Measurements from ENCODE around the gene SLC6A11. TPM values are rescaled to one million over a fixed set of nuclear protein-coding genes. Genes with fewer than 3 reads are reported as not detected.

The SLC6A11 gene
- total and polyA plus RNA-seq, 2 donors, result 0.05 to 0.18 TPM

- no peak for DNase-seq (ENCODE audit: low read depth in 6 of 9, low spot score in 9 of 9)
- WGBS, result 76% methylated on average over 9 of the region's 9 CpGs
- no peak overlapping the region for H3K27ac ChIP-seq (ENCODE audit: low read depth in 1 of 2, low read length in 1 of 2)
These were observed 112.5 kb downstream of the SLC6A11 start for GRCh38 chr3:10928407-10928960.

GRCh38 chr3:10928961-10929471 lies 113.0 kb downstream of the SLC6A11 start:
- Histone ChIP-seq H3K4me3 (ENCODE audit: low read length in 2 of 2) (no peak overlapping the region), H3K36me3 (ENCODE audit: control insufficient read depth in 2 of 2, insufficient read depth in 2 of 2, low read length in 1 of 2) (no peaks in the 10 kb centered on the region), H3K4me1 (ENCODE audit: control insufficient read depth in 2 of 2, insufficient read depth in 2 of 2, low read length in 2 of 2) (no peaks in the 10 kb centered on the region), H3K27ac (ENCODE audit: low read depth in 1 of 2, low read length in 1 of 2) (no peak overlapping the region), H3K27me3 (ENCODE audit: control insufficient read depth in 2 of 2, insufficient read depth in 1 of 2, low read length in 1 of 2) (no peaks in the 10 kb centered on the region), H3K9me3 (ENCODE audit: control insufficient read depth in 2 of 2, insufficient read depth in 1 of 2, low read length in 1 of 2) (no peaks in the 10 kb centered on the region)
- WGBS, result 96% methylated on average over 17 of the region's 17 CpGs
- DNase-seq (ENCODE audit: low read depth in 6 of 9, low spot score in 9 of 9), result no peak

More at GRCh38 chr3:10928407-10928960, 112.5 kb downstream of the SLC6A11 start:
- Histone ChIP-seq H3K4me3 (ENCODE audit: low read length in 2 of 2) (no peak overlapping the region), H3K36me3 (ENCODE audit: control insufficient read depth in 2 of 2, insufficient read depth in 2 of 2, low read length in 1 of 2) (no peaks in the 10 kb centered on the region), H3K27me3 (ENCODE audit: control insufficient read depth in 2 of 2, insufficient read depth in 1 of 2, low read length in 1 of 2) (no peaks in the 10 kb centered on the region), H3K4me1 (ENCODE audit: control insufficient read depth in 2 of 2, insufficient read depth in 2 of 2, low read length in 2 of 2) (no peaks in the 10 kb centered on the region), H3K9me3 (ENCODE audit: control insufficient read depth in 2 of 2, insufficient read depth in 1 of 2, low read length in 1 of 2) (no peaks in the 10 kb centered on the region)

GRCh38 chr3:10929978-10930665 lies 114.1 kb downstream of the SLC6A11 start:
- H3K4me1 ChIP-seq (ENCODE audit: control insufficient read depth in 2 of 2, insufficient read depth in 2 of 2, low read length in 2 of 2), result no peaks in the 10 kb centered on the region
- no peak overlapping the region for H3K4me3 ChIP-seq (ENCODE audit: low read length in 2 of 2)
- H3K36me3 ChIP-seq (ENCODE audit: control insufficient read depth in 2 of 2, insufficient read depth in 2 of 2, low read length in 1 of 2), result no peaks in the 10 kb centered on the region
- DNase-seq (ENCODE audit: low read depth in 6 of 9, low spot score in 9 of 9), result no peak
- no peaks in the 10 kb centered on the region for H3K9me3 ChIP-seq (ENCODE audit: control insufficient read depth in 2 of 2, insufficient read depth in 1 of 2, low read length in 1 of 2)
- H3K27ac ChIP-seq (ENCODE audit: low read depth in 1 of 2, low read length in 1 of 2), result no peak overlapping the region
- 93% methylated on average over 9 of the region's 9 CpGs for WGBS
- H3K27me3 ChIP-seq (ENCODE audit: control insufficient read depth in 2 of 2, insufficient read depth in 1 of 2, low read length in 1 of 2), result no peaks in the 10 kb centered on the region

GRCh38 chr3:10930666-10931040 lies 114.6 kb downstream of the SLC6A11 start:
- Histone ChIP-seq H3K4me3 (ENCODE audit: low read length in 2 of 2) (no peak overlapping the region), H3K9me3 (ENCODE audit: control insufficient read depth in 2 of 2, insufficient read depth in 1 of 2, low read length in 1 of 2) (no peaks in the 10 kb centered on the region), H3K36me3 (ENCODE audit: control insufficient read depth in 2 of 2, insufficient read depth in 2 of 2, low read length in 1 of 2) (no peaks in the 10 kb centered on the region), H3K4me1 (ENCODE audit: control insufficient read depth in 2 of 2, insufficient read depth in 2 of 2, low read length in 2 of 2) (no peaks in the 10 kb centered on the region), H3K27ac (ENCODE audit: low read depth in 1 of 2, low read length in 1 of 2) (no peak overlapping the region), H3K27me3 (ENCODE audit: control insufficient read depth in 2 of 2, insufficient read depth in 1 of 2, low read length in 1 of 2) (no peaks in the 10 kb centered on the region)
- no peak for DNase-seq (ENCODE audit: low read depth in 6 of 9, low spot score in 9 of 9)
- WGBS, result 88% methylated on average over 8 of the region's 8 CpGs

- no peak overlapping the region for H3K4me3 ChIP-seq (ENCODE audit: low read length in 2 of 2)
- H3K9me3 ChIP-seq (ENCODE audit: control insufficient read depth in 2 of 2, insufficient read depth in 1 of 2, low read length in 1 of 2), result no peaks in the 10 kb centered on the region
- WGBS, result 82% methylated on average over 7 of the region's 7 CpGs
- no peaks in the 10 kb centered on the region for H3K4me1 ChIP-seq (ENCODE audit: control insufficient read depth in 2 of 2, insufficient read depth in 2 of 2, low read length in 2 of 2)
- no peak overlapping the region for H3K27ac ChIP-seq (ENCODE audit: low read depth in 1 of 2, low read length in 1 of 2)
- no peak for DNase-seq (ENCODE audit: low read depth in 6 of 9, low spot score in 9 of 9)
- H3K27me3 ChIP-seq (ENCODE audit: control insufficient read depth in 2 of 2, insufficient read depth in 1 of 2, low read length in 1 of 2), result no peaks in the 10 kb centered on the region
- H3K36me3 ChIP-seq (ENCODE audit: control insufficient read depth in 2 of 2, insufficient read depth in 2 of 2, low read length in 1 of 2), result no peaks in the 10 kb centered on the region
These were observed 116.6 kb downstream of the SLC6A11 start for GRCh38 chr3:10932596-10932995.

GRCh38 chr3:10933021-10933420 lies 117.0 kb downstream of the SLC6A11 start:
- Histone ChIP-seq H3K9me3 (ENCODE audit: control insufficient read depth in 2 of 2, insufficient read depth in 1 of 2, low read length in 1 of 2) (no peaks in the 10 kb centered on the region), H3K27ac (ENCODE audit: low read depth in 1 of 2, low read length in 1 of 2) (no peak overlapping the region)

GRCh38 chr3:10933470-10933804 lies 117.4 kb downstream of the SLC6A11 start:
- Histone ChIP-seq H3K4me3 (ENCODE audit: low read length in 2 of 2) (no peak overlapping the region), H3K4me1 (ENCODE audit: control insufficient read depth in 2 of 2, insufficient read depth in 2 of 2, low read length in 2 of 2) (no peaks in the 10 kb centered on the region), H3K27ac (ENCODE audit: low read depth in 1 of 2, low read length in 1 of 2) (no peak overlapping the region), H3K36me3 (ENCODE audit: control insufficient read depth in 2 of 2, insufficient read depth in 2 of 2, low read length in 1 of 2) (no peaks in the 10 kb centered on the region), H3K27me3 (ENCODE audit: control insufficient read depth in 2 of 2, insufficient read depth in 1 of 2, low read length in 1 of 2) (no peaks in the 10 kb centered on the region), H3K9me3 (ENCODE audit: control insufficient read depth in 2 of 2, insufficient read depth in 1 of 2, low read length in 1 of 2) (no peaks in the 10 kb centered on the region)
- 77% methylated on average over 1 of the region's 1 CpG for whole genome bisulfite sequencing
- DNase-seq (ENCODE audit: low read depth in 6 of 9, low spot score in 9 of 9), result no peak

More at GRCh38 chr3:10933021-10933420, 117.0 kb downstream of the SLC6A11 start:
- no peak for DNase-seq (ENCODE audit: low read depth in 6 of 9, low spot score in 9 of 9)
- Histone ChIP-seq H3K4me3 (ENCODE audit: low read length in 2 of 2) (no peak overlapping the region), H3K4me1 (ENCODE audit: control insufficient read depth in 2 of 2, insufficient read depth in 2 of 2, low read length in 2 of 2) (no peaks in the 10 kb centered on the region), H3K36me3 (ENCODE audit: control insufficient read depth in 2 of 2, insufficient read depth in 2 of 2, low read length in 1 of 2) (no peaks in the 10 kb centered on the region), H3K27me3 (ENCODE audit: control insufficient read depth in 2 of 2, insufficient read depth in 1 of 2, low read length in 1 of 2) (no peaks in the 10 kb centered on the region)
- WGBS, result 96% methylated on average over 8 of the region's 8 CpGs

- Histone ChIP-seq H3K36me3 (ENCODE audit: control insufficient read depth in 2 of 2, insufficient read depth in 2 of 2, low read length in 1 of 2) (no peaks in the 10 kb centered on the region), H3K4me3 (ENCODE audit: low read length in 2 of 2) (no peak overlapping the region), H3K27ac (ENCODE audit: low read depth in 1 of 2, low read length in 1 of 2) (no peak overlapping the region), H3K9me3 (ENCODE audit: control insufficient read depth in 2 of 2, insufficient read depth in 1 of 2, low read length in 1 of 2) (no peaks in the 10 kb centered on the region), H3K27me3 (ENCODE audit: control insufficient read depth in 2 of 2, insufficient read depth in 1 of 2, low read length in 1 of 2) (no peaks in the 10 kb centered on the region), H3K4me1 (ENCODE audit: control insufficient read depth in 2 of 2, insufficient read depth in 2 of 2, low read length in 2 of 2) (no peaks in the 10 kb centered on the region)
- 91% methylated on average over 19 of the region's 19 CpGs for WGBS
- no peak for DNase-seq (ENCODE audit: low read depth in 6 of 9, low spot score in 9 of 9)
These were observed 117.9 kb downstream of the SLC6A11 start for GRCh38 chr3:10933805-10934481.

GRCh38 chr3:10935028-10935427 lies 119.0 kb downstream of the SLC6A11 start:
- no peak for DNase-seq (ENCODE audit: low read depth in 6 of 9, low spot score in 9 of 9)
- Histone ChIP-seq H3K4me1 (ENCODE audit: control insufficient read depth in 2 of 2, insufficient read depth in 2 of 2, low read length in 2 of 2) (no peaks in the 10 kb centered on the region), H3K27ac (ENCODE audit: low read depth in 1 of 2, low read length in 1 of 2) (no peak overlapping the region), H3K27me3 (ENCODE audit: control insufficient read depth in 2 of 2, insufficient read depth in 1 of 2, low read length in 1 of 2) (no peaks in the 10 kb centered on the region), H3K9me3 (ENCODE audit: control insufficient read depth in 2 of 2, insufficient read depth in 1 of 2, low read length in 1 of 2) (no peaks in the 10 kb centered on the region), H3K36me3 (ENCODE audit: control insufficient read depth in 2 of 2, insufficient read depth in 2 of 2, low read length in 1 of 2) (no peaks in the 10 kb centered on the region), H3K4me3 (ENCODE audit: low read length in 2 of 2) (no peak overlapping the region)
- WGBS, result 97% methylated on average over 12 of the region's 12 CpGs
